ENCODE data around the gene TASP1.
"Not testable (repeated sequence)": the region's sequence is repeated elsewhere in the genome, so short reads cannot be mapped to it uniquely, and the experiment has no call there.

TASP1 gene, protein sequence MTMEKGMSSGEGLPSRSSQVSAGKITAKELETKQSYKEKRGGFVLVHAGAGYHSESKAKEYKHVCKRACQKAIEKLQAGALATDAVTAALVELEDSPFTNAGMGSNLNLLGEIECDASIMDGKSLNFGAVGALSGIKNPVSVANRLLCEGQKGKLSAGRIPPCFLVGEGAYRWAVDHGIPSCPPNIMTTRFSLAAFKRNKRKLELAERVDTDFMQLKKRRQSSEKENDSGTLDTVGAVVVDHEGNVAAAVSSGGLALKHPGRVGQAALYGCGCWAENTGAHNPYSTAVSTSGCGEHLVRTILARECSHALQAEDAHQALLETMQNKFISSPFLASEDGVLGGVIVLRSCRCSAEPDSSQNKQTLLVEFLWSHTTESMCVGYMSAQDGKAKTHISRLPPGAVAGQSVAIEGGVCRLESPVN

DNA sequence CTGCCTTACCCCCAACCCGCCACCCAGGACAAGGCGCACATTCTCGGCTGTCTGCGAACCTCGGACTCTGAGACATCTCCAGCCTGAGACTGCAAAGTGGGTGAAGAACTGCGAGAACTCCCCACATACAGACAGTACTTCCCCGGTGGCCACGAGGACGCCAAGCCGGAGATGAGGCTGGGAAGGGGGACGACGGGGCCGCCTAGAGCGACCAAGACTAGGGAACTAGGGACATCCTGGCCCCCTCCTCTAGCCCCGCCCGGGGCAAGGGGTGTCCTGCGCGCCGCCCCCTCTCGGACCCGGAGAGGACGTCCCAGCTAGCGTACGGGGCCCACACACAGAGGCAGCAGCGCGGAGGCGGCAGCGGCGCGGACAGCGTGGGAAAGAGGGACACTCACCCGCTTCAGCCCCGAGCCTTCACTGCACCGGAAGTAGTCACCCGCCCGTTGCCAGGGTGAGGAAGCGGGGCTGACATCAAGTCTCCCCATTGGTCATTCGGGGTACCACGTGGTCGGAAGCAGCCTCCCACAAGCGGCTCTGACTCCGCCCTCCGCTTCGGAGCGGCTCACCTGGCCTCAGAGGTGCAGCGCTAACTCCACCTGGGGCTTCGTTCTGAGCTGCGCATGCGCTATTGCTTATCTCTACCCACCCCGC lies at the start of gene TASP1:
Gene TASP1 (minus strand): TSS at position 437 of the 654 bp plus-strand sequence. CDS start 8,854 bp downstream, outside the sequence.
- peak; percentile 42 for DNase-seq

DNA sequence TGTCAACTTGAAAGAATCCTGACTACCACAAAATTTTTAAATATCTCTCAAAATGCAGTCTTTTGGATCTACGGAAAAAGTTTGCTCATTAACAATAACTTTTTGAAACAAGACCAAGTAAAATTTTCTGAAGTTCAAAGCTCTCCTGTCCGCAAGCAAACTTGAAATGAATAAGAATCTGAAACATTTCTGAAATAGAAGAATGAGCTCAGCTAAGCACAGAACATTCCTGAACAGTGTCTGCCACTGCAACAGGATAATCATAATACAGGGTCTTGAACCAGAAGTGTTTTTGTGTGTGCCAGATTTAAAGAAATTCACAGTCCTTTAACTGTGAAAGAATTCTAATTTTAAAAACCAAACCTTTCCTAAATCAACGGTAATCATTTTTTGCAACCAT lies 49.1 kb upstream of the TASP1 start:
- no peak for DNase-seq

DNA sequence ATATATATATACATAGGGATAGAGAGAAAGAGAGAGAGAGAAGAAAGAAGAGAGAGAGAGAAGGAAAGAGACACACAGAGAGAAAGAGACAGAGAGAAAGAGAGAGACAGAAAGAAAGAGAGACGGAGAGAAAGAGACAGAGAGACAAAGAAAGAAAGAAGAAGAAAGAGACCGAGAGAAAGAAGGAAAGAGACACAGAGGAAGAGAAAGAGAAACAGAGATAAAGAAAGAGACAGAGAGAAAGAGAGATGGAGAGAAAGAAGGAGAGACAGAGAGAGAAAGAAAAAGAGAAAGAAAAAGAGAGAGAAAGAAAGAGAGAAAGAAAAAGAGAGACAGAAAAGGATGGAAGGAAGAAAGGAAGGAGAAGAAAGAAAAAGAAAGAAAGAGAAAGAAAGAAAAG lies 46.9 kb upstream of the TASP1 start:
- no peak for DNase-seq

DNA sequence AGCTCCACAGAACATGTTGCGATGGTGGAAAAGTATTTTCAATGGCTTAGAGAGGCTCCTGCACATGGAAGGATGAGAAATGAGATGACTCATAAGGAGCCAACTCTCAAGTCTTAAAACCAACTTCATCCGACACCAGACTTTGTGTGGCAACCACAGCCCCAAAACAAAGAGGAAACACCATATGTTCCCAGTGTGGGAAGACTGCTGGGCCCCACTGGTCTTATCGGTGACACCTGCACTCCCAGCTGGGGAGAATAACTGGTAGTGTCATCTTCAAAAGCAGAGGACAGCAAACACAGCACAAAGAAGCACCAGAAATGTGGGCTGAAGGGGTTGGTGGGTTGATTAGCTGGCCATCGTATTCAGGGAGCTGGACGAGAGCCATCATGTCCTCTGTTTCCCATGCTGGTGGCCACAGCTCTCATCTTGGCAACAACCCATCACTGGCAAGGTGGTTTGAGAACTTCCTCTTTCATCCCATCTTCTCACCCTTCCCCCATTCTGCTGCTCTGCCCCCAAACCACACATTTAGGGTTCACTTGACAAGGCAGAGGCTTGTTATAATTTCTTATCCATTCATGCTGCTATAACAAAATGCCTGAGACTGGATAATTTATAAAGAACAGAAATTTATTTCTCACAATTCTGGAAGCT lies 46.0 kb upstream of the TASP1 start:
- no peak for DNase-seq

DNA sequence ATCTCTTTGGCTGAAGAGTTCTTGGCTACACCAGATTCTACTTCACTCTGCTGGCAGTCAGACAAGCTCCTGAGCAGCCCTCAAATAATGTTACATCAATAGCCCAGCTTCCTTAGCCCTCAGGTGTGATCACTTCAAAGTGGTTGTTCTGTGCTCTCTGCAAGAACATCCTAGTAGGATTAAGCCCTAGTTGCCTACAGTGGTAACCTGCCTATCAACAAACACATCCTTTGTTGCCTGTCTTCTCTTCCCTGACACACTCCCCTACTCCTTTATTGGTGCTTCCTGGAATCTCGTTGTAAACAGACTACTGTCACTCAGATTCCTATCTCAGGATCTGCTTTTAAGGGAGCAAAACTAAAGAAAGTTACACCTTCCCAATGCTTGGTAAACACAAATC lies 45.1 kb upstream of the TASP1 start:
- no peak for DNase-seq

DNA sequence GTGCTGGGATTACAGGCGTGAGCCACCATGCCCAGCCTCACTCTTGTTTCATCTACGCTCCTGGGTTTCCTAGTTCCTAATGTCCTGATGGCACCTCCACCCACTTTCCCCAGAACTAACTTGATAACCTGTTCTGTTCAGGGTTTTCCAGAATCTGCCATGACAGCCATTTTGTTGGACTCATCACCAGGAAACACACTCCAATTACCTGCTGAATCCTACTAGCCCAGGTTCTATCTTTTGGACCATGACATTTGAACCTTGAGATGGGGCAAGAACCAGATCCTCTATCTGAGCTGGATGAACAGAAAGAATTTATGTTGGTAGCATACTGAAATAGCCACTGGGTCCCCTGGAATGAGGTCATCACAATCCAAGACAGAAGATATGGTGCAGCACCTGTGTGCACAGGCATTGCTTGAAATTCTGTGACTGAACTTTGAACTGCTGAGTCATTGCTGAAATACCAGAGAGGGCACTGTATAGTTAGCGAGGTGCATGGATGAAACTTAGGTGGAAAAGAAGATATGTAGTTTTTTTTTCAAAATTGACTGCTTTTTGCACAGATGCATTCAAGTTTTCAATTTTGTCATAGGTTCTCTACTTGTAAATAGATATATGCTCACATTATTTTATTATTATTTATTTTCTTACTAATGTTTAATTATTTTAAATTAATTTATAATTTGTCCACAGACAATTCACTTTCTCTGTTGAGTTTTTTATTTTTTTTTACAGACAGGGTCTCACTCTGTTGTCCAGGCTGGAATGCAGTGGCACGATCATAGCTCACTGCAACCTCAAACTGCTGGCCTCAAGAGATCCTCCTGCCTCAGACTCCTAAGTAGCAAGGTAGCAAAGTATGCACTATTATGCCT lies 42.8 kb upstream of the TASP1 start:
- DNase-seq, result no peak

DNA sequence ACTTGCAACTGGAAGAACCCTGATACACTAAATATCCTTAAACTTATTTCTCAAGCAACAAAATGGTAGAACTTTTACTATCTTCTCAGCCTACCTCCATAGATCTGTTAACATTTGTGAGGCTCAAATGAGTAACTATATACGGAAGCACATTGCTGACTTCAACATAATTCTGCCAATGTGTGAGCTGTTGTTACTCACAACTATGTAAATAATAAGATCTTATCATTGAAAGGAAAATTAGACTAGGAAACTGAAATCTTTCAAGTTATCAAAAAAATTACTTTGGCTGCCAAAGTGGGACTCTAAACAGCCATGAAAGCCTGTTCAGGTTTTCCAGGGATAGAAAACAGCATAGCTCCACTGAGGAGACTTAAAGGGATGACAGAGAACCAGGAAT lies 40.2 kb upstream of the TASP1 start:
- DNase-seq, result no peak

DNA sequence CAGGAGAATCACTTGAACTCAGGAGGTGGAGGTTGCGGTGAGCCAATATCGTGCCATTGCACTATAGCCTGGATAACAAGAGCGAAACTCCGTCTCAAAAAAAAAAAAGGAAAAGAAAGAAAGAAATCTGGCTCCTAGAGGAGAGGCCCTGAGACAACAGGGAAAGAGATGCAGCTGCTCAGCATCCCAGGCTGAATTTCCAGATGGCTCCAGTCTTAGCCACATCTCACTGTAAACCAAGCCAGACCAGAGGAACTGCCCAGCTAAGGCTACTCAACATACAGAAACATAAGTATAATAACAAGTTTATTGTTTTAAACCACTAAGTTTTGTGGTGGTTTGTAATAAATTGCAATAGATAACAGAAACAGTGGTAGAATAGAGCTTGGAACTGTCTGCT lies 38.5 kb upstream of the TASP1 start:
- no peak for DNase-seq

DNA sequence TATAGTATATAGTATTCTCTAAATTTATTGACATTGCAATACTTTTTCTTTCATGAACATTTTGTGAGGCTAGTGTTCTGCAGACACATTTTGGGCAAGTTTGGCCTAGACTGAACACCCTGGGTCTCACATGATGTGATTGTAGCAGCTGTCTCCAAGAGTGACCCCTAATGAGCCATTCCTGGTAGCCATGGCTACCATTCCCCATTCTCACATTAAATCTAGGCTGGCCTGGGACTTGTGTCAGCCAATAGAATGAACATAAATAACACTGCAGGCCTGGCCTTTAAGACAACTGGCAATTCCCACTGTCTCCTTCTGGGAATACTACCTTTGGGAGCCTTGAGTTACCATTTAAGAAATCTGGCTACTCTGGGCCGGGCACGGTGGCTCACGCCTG lies 38.0 kb upstream of the TASP1 start:
- no peak for DNase-seq

DNA sequence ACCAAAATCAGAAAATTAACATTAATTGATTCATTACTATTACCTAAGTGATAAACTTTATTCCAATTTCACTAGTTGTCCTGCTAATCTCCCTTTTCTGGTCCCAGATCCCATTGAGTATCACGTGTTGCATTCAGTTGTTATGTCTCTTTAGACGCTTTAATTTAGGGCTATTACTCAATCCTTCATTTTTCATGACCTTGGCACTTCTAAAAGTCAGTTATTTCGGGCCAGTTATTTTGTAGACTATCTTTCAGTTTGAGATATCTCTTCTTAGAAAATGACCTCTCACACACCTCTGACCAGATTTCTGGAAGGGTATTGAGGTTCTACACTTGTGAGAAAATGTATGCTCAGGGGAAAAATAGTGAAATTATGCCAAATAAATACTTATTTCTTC lies 34.0 kb upstream of the TASP1 start:
- DNase-seq, result no peak

DNA sequence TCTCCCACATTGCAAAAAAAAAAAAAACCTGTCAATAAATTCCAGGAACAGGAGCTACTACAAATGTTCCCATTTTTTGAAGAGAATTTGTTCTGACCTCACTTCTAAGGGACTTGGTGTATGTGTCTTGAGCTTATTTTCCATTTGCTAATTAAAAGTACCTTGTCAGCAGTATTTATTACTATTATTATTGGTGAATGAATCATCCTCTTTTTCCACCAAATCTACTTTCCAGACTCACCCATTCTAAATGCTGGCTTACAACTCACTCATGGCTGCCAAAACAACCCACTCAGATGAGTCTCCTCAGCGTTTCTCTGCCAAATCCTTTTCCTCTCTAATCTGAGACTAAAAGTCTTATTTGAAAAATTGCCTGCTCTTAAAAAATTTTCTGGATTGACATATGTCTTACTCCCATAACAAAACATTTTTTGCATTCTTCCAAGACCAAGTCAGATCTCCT lies 33.2 kb upstream of the TASP1 start:
- DNase-seq, result no peak

DNA sequence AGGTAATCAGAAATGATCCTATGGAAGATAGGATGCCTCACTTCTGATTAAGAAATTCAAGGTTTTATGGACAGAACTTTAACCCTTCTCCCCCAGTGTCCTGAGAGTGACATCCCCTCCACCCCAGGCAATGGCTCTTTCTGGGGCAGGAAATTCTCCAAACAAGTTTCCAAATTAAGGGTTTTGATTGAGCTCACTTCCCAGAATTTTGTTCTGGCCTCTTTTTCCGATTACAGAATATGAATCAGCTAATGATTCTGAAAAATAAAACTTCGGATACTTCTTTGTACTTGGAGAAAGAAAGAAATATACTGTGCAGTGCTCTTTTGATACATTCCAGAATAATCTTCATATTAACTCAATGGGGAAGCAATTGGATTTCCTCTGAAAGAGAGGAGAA lies 32.8 kb upstream of the TASP1 start:
- no peak for DNase-seq

DNA sequence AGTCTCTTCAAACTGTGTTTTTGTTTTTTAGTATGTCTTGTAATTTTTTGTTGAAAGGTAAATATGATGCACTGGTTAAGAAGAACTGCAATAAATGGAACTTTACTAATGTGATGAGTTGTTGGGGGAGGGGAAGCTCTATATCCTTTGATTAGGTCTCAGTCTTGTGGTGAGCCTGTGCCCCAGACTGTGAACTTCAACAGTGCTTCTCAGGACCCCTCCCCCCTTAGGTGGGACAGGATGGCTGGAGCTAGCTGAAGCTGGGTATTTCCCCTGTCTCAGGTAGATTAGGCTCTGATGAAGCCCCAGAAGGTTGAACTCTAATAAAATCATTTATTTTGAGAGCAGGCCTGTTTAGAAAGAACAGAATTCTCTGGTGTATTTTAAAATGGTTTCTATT lies 31.4 kb upstream of the TASP1 start:
- DNase-seq, result no peak

DNA sequence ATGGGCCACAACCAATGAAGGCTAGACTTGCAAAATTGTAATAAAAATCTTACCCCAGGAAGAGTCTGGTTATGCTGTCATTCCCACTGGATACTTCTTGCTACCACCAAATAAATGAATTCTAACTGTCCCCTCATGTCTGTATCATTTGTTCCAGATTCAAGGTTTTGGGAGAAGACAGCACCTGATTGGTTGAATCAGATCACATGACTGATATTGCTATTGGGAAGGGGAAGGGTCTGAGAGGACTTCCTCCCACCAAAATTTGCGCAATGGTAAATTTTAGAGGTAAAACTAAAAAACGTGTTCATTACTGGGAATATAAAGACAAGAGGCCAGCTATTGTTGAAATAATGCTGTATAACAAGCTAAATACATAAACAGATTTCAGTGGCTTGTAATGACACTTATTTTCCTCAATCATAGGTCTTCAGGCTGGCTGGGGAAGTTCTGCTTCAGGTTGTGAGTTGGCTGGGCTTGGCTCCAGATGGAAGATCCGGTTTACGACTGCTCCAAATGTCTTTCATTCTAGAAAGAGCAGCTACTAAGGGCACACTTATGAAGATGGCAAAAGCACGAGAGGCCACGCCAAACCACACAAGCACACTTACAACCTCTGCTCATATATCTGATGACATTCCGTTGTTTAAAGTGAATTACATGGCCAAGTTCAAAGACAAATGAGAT lies 27.1 kb upstream of the TASP1 start:
- DNase-seq, result no peak

DNA sequence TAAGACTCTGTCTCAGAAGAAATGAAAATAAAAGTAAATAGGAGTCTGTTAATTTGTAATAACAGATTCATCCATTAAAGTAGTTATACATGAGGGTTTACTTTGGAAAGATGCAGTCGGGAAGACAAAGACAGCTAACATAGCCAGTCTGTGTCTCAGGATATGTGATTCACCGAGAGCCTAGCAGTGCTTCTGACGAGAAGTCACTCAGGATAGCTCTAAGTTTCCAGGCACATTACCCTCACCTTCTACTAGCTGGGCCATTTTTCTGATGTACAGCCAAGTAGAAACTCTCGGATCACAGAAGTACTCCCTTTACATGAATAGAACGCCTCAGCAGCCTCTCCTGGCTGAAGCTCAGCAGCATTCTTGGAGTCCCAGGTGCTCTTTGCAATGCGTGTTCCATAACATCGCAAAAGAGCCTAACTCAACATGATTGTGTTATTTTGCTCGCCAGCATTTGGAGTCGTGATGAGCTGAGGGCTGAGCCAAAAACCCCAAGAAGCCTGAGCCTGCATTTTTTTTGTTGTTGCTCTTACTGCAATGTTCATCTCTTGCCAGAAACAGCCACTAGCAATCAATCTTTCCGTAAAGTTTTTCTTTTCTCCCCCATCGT lies 22.4 kb upstream of the TASP1 start:
- DNase-seq, result no peak

DNA sequence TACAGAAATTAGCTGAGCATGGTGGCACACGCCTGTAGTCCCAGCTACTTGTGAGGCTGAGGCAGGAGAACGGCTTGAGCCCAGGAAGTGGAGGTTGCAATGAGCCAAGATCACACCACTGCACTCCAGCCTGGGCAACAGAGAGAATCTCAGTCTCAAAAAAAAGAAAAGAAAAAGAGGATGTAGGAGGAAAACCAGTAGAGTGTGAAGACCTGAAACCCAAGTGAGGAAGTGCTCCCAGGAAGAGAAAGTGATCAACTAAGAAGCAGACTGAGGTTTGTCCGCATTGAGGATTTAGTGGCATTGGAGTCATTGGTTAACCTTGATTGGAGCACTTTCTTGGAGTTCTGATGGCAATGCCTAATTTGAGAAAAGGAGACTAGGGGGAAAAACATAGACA lies 20.6 kb upstream of the TASP1 start:
- DNase-seq, result no peak

DNA sequence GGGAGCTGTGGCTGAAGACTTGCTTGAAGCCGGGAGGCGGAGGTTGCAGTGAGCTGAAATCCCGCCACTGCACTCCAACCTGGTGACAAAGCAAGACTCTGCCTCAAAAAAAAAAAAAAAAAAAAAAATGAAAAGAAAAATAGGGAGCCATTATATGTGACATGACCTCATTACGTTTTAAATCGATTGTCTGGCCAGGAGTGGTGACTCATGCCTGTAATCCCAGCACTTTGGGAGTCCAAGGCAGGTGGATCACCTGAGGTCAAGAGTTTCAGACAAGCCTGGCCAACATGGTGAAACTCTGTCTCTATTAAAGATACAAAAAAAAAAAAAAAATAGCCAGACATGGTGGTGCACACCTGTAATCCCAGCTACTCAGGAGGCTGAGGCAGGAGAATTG lies 19.3 kb upstream of the TASP1 start:
- not testable (repeated sequence) for DNase-seq

DNA sequence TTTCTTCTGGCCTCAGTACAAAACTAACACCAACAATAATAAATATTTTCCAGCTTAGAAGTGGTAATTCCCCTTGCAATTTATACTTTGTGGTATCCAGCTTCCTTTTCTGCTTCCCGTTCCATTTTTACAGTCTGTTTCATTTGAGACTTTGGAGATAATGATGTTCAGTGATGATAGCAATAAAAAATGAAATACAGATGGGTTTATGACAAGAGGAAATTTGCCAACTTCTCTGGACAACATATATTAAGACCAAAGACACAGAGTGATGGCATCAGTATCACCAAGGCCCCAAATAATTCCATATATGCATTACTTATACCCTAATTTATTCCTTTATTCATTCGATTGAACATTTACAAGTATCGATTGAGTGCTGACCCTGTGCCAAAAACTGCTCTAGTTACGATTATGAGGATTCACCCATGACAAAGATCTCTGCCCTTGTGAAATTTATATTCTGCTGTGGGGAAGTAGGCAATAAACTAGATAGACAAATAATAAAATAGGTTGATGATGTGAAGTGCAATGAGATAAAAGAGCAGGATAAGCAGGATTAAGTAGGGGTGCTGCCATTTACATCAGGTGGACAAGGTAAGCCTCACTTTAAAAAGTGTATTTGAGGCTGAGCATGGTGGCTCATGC lies 18.1 kb upstream of the TASP1 start:
- no peak for DNase-seq

DNA sequence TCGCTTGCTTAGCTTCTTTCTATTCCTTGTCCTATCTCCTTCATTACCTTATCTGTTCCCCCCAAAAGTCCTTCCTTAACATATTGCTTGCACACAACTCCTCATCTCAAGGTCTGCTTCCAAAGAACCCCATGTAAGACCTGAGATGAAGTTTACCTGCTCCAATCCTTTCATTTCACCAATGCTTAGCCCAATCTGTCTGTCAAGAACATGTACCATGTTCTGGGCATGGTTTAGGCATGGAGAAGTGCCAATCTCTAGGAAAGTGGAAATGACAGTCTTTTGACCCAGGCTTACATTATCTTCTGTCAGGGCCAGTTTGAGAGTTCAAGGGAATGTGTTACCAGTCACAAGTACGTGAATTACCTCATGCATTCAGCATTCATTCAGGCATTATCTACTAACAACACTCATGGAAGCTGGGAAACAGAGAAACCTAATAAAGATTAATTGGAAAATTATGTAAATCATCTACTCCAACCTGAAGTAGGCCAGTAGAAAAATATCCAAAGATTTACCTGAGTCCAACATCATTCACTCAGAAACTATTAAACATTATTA lies 15.8 kb upstream of the TASP1 start:
- no peak for DNase-seq

DNA sequence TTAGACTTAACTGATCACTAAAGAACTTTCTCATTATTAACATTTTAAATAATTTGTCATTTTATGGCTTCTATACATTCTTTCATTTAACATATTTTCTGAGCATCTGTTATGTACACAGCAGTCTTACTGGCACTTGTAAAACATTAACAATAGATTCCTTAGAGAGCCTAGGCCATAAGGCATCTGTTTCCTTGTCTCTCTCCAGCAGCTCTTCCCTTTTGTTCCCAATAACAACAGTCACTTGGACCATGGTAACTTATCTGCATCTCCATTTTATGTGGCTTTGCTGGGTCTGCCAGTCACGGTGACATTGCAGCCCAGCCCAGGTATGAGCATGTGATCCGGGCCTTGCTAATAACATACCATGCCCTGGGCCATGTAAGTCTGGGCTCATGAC lies 11.7 kb upstream of the TASP1 start:
- no peak for DNase-seq

All from cortex of kidney (tissue), 1 donor.